IMR-90 (cell line): Measurements from ENCODE around the gene C9orf57. TPM values are rescaled to one million over a fixed set of nuclear protein-coding genes. Genes with fewer than 3 reads are reported as not detected.

ENCODE experiments used
- ATAC-seq: fragments of 200-7000 bp; cut with Tn5 transposase; 2 replicates; pipeline ENCODE4 v1.9.1; 2020; ENCODE audit warnings: low read depth, mild to moderate bottlenecking, moderate library complexity
- BruUV-seq: library from RNA; stranded (reverse); fragments of 400-500 nt; replicated peaks from 2 replicates; lab custom pipeline; 2021; lab: Mats Ljungman, UMichigan
- CTCF ChIA-PET: fragments of 300-600 bp; formaldehyde crosslinking; extraction: SDS; loops from one replicate; lab custom pipeline; 2021; ENCODE audit warnings: antibody characterized with exemption; lab: Yijun Ruan, JAX
- POLR2A ChIA-PET: fragments of 300-600 bp; sonication (Branson Sonifier 250); formaldehyde crosslinking; loops from one replicate; lab custom pipeline; 2022; ENCODE audit warnings: antibody characterized with exemption; ENCODE audit not compliant: unreplicated experiment; lab: Charles Lee
- DNase-seq: peaks from one replicate; pipeline ENCODE4 v3.0.0; 2013
- H2AFZ ChIP-seq: replicated peaks from 2 replicates; pipeline ENCODE3; 2013; ENCODE audit warnings: low read length, mild to moderate bottlenecking; ENCODE audit not compliant: poor library complexity
- H2AK5ac ChIP-seq: 2 replicates; pipeline ENCODE4 v1.6.1; 2013; ENCODE audit warnings: low read depth, low read length, inconsistent platforms
- H2AK9ac ChIP-seq: replicated peaks from 2 replicates; pipeline ENCODE3; 2013; ENCODE audit warnings: mild to moderate bottlenecking, low read depth, low read length, moderate library complexity; ENCODE audit not compliant: poor library complexity
- H2BK120ac ChIP-seq: 2 replicates; pipeline ENCODE4 v1.6.1; 2013; ENCODE audit warnings: low read depth, low read length, inconsistent platforms
- H2BK15ac ChIP-seq: 3 replicates; pipeline ENCODE4 v1.6.1; 2013; ENCODE audit warnings: low read depth, low read length, inconsistent platforms
- H2BK20ac ChIP-seq: 2 replicates; pipeline ENCODE4 v1.6.1; 2013; ENCODE audit warnings: low read depth, mild to moderate bottlenecking, inconsistent platforms, low read length, moderate library complexity
- H2BK5ac ChIP-seq: 2 replicates; pipeline ENCODE4 v1.6.1; 2013; ENCODE audit warnings: mild to moderate bottlenecking, low read depth, low read length, inconsistent platforms; ENCODE audit not compliant: poor library complexity, severe bottlenecking
- H3K14ac ChIP-seq: replicated peaks from 2 replicates; pipeline ENCODE4 v1.6.1; 2013; ENCODE audit warnings: low read depth, low read length, inconsistent platforms
- H3K18ac ChIP-seq: 2 replicates; pipeline ENCODE4 v1.6.1; 2013; ENCODE audit warnings: low read depth, low read length, control low read depth
- H3K23ac ChIP-seq: 2 replicates; pipeline ENCODE4 v1.6.1; 2013; ENCODE audit warnings: low read depth, low read length, inconsistent platforms
- H3K27ac ChIP-seq: 2 replicates; pipeline ENCODE4 v1.5.1; 2013; ENCODE audit warnings: mild to moderate bottlenecking, control low read depth, low read length; ENCODE audit not compliant: insufficient read depth
- H3K27me3 ChIP-seq: 2 replicates; pipeline ENCODE4 v1.6.1; 2013; ENCODE audit warnings: low read length; ENCODE audit not compliant: control insufficient read depth, insufficient read depth
- H3K36me3 ChIP-seq: 2 replicates; pipeline ENCODE4 v1.6.1; 2013; ENCODE audit warnings: low read length, mixed read lengths; ENCODE audit not compliant: control insufficient read depth, insufficient read depth
- H3K4ac ChIP-seq: 2 replicates; pipeline ENCODE4 v1.6.1; 2013; ENCODE audit warnings: low read depth, low read length, inconsistent platforms
- H3K4me1 ChIP-seq: 2 replicates; pipeline ENCODE4 v1.6.1; 2013; ENCODE audit warnings: low read length, mixed read lengths; ENCODE audit not compliant: control insufficient read depth, insufficient read depth
- H3K4me2 ChIP-seq: 2 replicates; pipeline ENCODE4 v1.6.1; 2013; ENCODE audit warnings: low read depth, mild to moderate bottlenecking, control low read depth, low read length, moderate library complexity
- H3K4me3 ChIP-seq: 2 replicates; pipeline ENCODE4 v1.5.1; 2013; ENCODE audit warnings: low read depth, mild to moderate bottlenecking, control low read depth, low read length, moderate library complexity; ENCODE audit not compliant: insufficient read depth
- H3K56ac ChIP-seq: 2 replicates; pipeline ENCODE4 v1.6.1; 2013; ENCODE audit warnings: low read length, inconsistent platforms; ENCODE audit not compliant: insufficient read depth; ENCODE audit errors: extremely low read depth
- H3K79me1 ChIP-seq, 2 experiments: 2 replicates each; pipeline ENCODE4 v1.6.1; 2013; ENCODE audit warnings: low read length in 2 of 2, inconsistent platforms in 1 of 2, low read depth in 1 of 2
- H3K9ac ChIP-seq: 2 replicates; pipeline ENCODE4 v1.6.1; 2013; ENCODE audit warnings: low read depth, low read length, control low read depth
- H3K9me1 ChIP-seq: 2 replicates; pipeline ENCODE4 v1.6.1; 2013; ENCODE audit warnings: low read length, inconsistent platforms; ENCODE audit not compliant: insufficient read depth
- H3K9me3 ChIP-seq: 2 replicates; pipeline ENCODE4 v1.6.1; 2013; ENCODE audit warnings: low read length; ENCODE audit not compliant: control insufficient read depth, insufficient read depth
- H4K20me1 ChIP-seq: 2 replicates; pipeline ENCODE4 v1.6.1; 2013; ENCODE audit warnings: low read length, inconsistent platforms; ENCODE audit not compliant: insufficient read depth
- H4K5ac ChIP-seq: 2 replicates; pipeline ENCODE4 v1.6.1; 2013; ENCODE audit warnings: mild to moderate bottlenecking, low read depth, low read length, control low read depth
- H4K8ac ChIP-seq, 2 experiments: 2 replicates each; pipeline ENCODE4 v1.6.1; 2013; ENCODE audit warnings: low read depth in 2 of 2, low read length in 2 of 2, control low read depth in 1 of 2, inconsistent platforms in 1 of 2
- H4K91ac ChIP-seq: 2 replicates; pipeline ENCODE4 v1.6.1; 2013; ENCODE audit warnings: low read depth, low read length, inconsistent platforms; ENCODE audit not compliant: insufficient read depth
- BHLHE40 ChIP-seq: fragments of 150-350 bp; IDR thresholded peaks from 2 replicates; pipeline ENCODE4 v1.6.1; 2016; ENCODE audit warnings: mild to moderate bottlenecking, low read depth, low read length
- CEBPB ChIP-seq: IDR thresholded peaks from 2 replicates; pipeline ENCODE4 v1.6.1; 2012; ENCODE audit warnings: low read depth, low read length, improper control_type of control experiment
- CHD1 ChIP-seq: IDR thresholded peaks from 2 replicates; pipeline ENCODE4 v1.6.1; 2012; ENCODE audit warnings: low read depth, low read length, improper control_type of control experiment
- ELK1 ChIP-seq: fragments of 150-350 bp; IDR thresholded peaks from 2 replicates; pipeline ENCODE4 v1.6.1; 2016; ENCODE audit warnings: low read depth, mild to moderate bottlenecking, low read length, moderate library complexity, borderline replicate concordance
- FOS ChIP-seq: fragments of 150-350 bp; IDR thresholded peaks from 2 replicates; pipeline ENCODE4 v1.6.1; 2016; ENCODE audit warnings: low read depth, low read length
- MAFK ChIP-seq: IDR thresholded peaks from 2 replicates; pipeline ENCODE4 v1.6.1; 2012; ENCODE audit warnings: low read depth, low read length, improper control_type of control experiment
- MAZ ChIP-seq: IDR thresholded peaks from 2 replicates; pipeline ENCODE4 v1.6.1; 2012; ENCODE audit warnings: low read depth, mild to moderate bottlenecking, low read length, improper control_type of control experiment, moderate library complexity, borderline replicate concordance
- MXI1 ChIP-seq: IDR thresholded peaks from 2 replicates; pipeline ENCODE4 v1.6.1; 2012; ENCODE audit warnings: low read depth, mild to moderate bottlenecking, low read length, moderate library complexity, borderline replicate concordance
- NFE2L2 ChIP-seq: fragments of 150-350 bp; IDR thresholded peaks from 2 replicates; pipeline ENCODE4 v1.6.1; 2016; ENCODE audit warnings: low read depth, mild to moderate bottlenecking, low read length
- POLR2A ChIP-seq: IDR thresholded peaks from 2 replicates; pipeline ENCODE4 v1.6.1; 2012; ENCODE audit warnings: mild to moderate bottlenecking, low read depth, low read length
- RAD21 ChIP-seq: IDR thresholded peaks from 2 replicates; pipeline ENCODE4 v1.6.1; 2012; ENCODE audit warnings: low read length, improper control_type of control experiment
- RCOR1 ChIP-seq: IDR thresholded peaks from 2 replicates; pipeline ENCODE4 v1.6.1; 2012; ENCODE audit warnings: mild to moderate bottlenecking, low read length, improper control_type of control experiment; ENCODE audit not compliant: insufficient replicate concordance
- RFX5 ChIP-seq: IDR thresholded peaks from 2 replicates; pipeline ENCODE4 v1.8.0; 2012; ENCODE audit warnings: low read depth, mild to moderate bottlenecking, low read length, moderate library complexity
- SMC3 ChIP-seq: fragments of 150-350 bp; IDR thresholded peaks from 2 replicates; pipeline ENCODE4 v1.6.1; 2016; ENCODE audit warnings: low read depth, mild to moderate bottlenecking, antibody characterized with exemption, low read length, moderate library complexity
- USF2 ChIP-seq: fragments of 150-350 bp; IDR thresholded peaks from 2 replicates; pipeline ENCODE4 v1.6.1; 2017; ENCODE audit warnings: mild to moderate bottlenecking, antibody characterized with exemption, low read length, low read depth
- WGBS, 2 experiments: methylation state at CpG; one replicate each; pipeline versions ENCODE4 v1.1.5 to v1.1.7; 2013; ENCODE audit warnings: missing lambda C conversion rate in 2 of 2; ENCODE audit not compliant: insufficient read length in 1 of 2; ENCODE audit errors: extremely low coverage in 2 of 2; 5-methylcytosine and 5-hydroxymethylcytosine counted together
- dilution Hi-C: fragments of 300-500 bp; cut with HindIII; formaldehyde crosslinking; loops from one replicate; pipeline ENCODE4 v1.14.3; 2018; ENCODE audit warnings: low sequenced_read_pairs; ENCODE audit not compliant: unreplicated experiment
- in situ Hi-C: fragments of 300-500 bp; cut with MboI; formaldehyde crosslinking; loops from 3 replicates; pipeline ENCODE4 v1.14.3; 2019; ENCODE audit warnings: low sequenced_read_pairs, inconsistent platforms, mixed read lengths
- intact Hi-C: fragments of 100-400 bp; cut with micrococcal nuclease; formaldehyde crosslinking; loops from 2 replicates; pipeline ENCODE4 v1.10.0; 2022
- polyA plus RNA-seq, 3 experiments: library from polyadenylated mRNA; depleted of rRNA; stranded (reverse); fragments of >200 nt; gene quantifications; 2 replicates each; pipeline ENCODE4 v1.2.3, GENCODE V29; 2012; ENCODE audit warnings: low replicate concordance in 1 of 3
- total RNA-seq: library from RNA; depleted of rRNA; stranded (reverse); fragments of >200 nt; gene quantifications from 2 replicates; pipeline ENCODE4 v1.2.3, GENCODE V29; 2012
- TF ChIP-seq, protein P1 (sequence below): conservative IDR thresholded peaks from 2 replicates; pipeline ENCODE4 v1.5.1; 2012; ENCODE audit warnings: mild to moderate bottlenecking, low read depth, low read length, improper control_type of control experiment

The C9orf57 gene
- total and polyA plus RNA-seq, 2 of the 4 experiments (the other 2 are of a cell fraction) = not detected

GRCh38 chr9:72038408-72038807, 22.0 kb downstream of the C9orf57 start:
- no peak overlapping the region for H2BK5ac ChIP-seq
- H3K9me1 ChIP-seq = no peaks in the 10 kb centered on the region
- H4K5ac ChIP-seq = no peak overlapping the region
- H3K9ac ChIP-seq = no peak overlapping the region
- ATAC-seq = no peak
- H3K4me2 ChIP-seq = no peak overlapping the region
- in situ Hi-C loops (loop anchor here (5.0 to 25.0 kb wide), 3 partner anchors 64 to 574 kb away; no protein-coding TSS in a partner anchor), intact Hi-C loops (loop anchor here (2.0 to 10.0 kb wide), 4 partner anchors 716 to 1044 kb away; no protein-coding TSS in a partner anchor), dilution Hi-C loops (no loop called here)
- H4K20me1 ChIP-seq = no peaks in the 10 kb centered on the region
- no peak overlapping the region for H4K91ac ChIP-seq
- no peak overlapping the region for H3K56ac ChIP-seq
- H3K27me3 ChIP-seq = peaks cover 2% of the 10 kb centered on the region
- H3K18ac ChIP-seq = no peak overlapping the region
- no peak overlapping the region for H3K27ac ChIP-seq
- H2AK5ac ChIP-seq = no peak overlapping the region
- H2BK20ac ChIP-seq = no peak overlapping the region
- H3K36me3 ChIP-seq = no peaks in the 10 kb centered on the region
- no peak overlapping the region for H3K23ac ChIP-seq
- H2BK15ac ChIP-seq = no peak overlapping the region
- H3K4ac ChIP-seq = no peak overlapping the region
- no peak overlapping the region for H4K8ac ChIP-seq
- DNase-seq = no peak
- POLR2A ChIA-PET = no interaction called here
- H2AK9ac ChIP-seq = no peak overlapping the region
- no TSS peak for BruUV-seq
- H3K9me3 ChIP-seq = no peaks in the 10 kb centered on the region
- H3K79me1 ChIP-seq = no peaks in the 10 kb centered on the region
- TF ChIP-seq USF2 (no peak), CHD1 (no peak), FOS (no peak), BHLHE40 (no peak), RCOR1 (no peak), RFX5 (no peak), RAD21 (no peak), MAZ (no peak), NFE2L2 (no peak), CEBPB (no peak), SMC3 (no peak), MAFK (no peak), ELK1 (no peak), POLR2A (no peak), MXI1 (no peak)
- TF ChIP-seq, protein P1, sequence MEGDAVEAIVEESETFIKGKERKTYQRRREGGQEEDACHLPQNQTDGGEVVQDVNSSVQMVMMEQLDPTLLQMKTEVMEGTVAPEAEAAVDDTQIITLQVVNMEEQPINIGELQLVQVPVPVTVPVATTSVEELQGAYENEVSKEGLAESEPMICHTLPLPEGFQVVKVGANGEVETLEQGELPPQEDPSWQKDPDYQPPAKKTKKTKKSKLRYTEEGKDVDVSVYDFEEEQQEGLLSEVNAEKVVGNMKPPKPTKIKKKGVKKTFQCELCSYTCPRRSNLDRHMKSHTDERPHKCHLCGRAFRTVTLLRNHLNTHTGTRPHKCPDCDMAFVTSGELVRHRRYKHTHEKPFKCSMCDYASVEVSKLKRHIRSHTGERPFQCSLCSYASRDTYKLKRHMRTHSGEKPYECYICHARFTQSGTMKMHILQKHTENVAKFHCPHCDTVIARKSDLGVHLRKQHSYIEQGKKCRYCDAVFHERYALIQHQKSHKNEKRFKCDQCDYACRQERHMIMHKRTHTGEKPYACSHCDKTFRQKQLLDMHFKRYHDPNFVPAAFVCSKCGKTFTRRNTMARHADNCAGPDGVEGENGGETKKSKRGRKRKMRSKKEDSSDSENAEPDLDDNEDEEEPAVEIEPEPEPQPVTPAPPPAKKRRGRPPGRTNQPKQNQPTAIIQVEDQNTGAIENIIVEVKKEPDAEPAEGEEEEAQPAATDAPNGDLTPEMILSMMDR = no peak
- no CpG with 5 or more reads among the region's 4 CpGs for WGBS, 2 experiments
- H3K4me3 ChIP-seq = no peak overlapping the region
- H3K4me1 ChIP-seq = no peaks in the 10 kb centered on the region
- H2AFZ ChIP-seq = no peak overlapping the region
- no peak overlapping the region for H3K14ac ChIP-seq
- CTCF ChIA-PET = interaction anchor here (0.6 to 2.7 kb wide), 12 partner anchors 12 to 820 kb away, joined by 3 to 17 read pairs (median 3); no protein-coding TSS in a partner anchor
- H2BK120ac ChIP-seq = no peak overlapping the region
